Glomerular endothelial cell (primary cell): ENCODE data around the gene GCN1. TPM values are rescaled to one million over a fixed set of nuclear protein-coding genes. Genes with fewer than 3 reads are reported as not detected.

Source experiments
- DNase-seq: peaks from one replicate; pipeline ENCODE4 v3.0.0-alpha.2; 2011; ENCODE audit warnings: low read depth, low spot score; ENCODE audit errors: extremely low read depth
- total RNA-seq: library from RNA; depleted of rRNA; stranded (reverse); fragments of >200 nt; gene quantifications from 2 replicates; pipeline ENCODE4 v1.2.3, GENCODE V29; 2015

The GCN1 gene
- total RNA-seq, 1 donor from 2014 or later, result 96.0 TPM

DNA sequence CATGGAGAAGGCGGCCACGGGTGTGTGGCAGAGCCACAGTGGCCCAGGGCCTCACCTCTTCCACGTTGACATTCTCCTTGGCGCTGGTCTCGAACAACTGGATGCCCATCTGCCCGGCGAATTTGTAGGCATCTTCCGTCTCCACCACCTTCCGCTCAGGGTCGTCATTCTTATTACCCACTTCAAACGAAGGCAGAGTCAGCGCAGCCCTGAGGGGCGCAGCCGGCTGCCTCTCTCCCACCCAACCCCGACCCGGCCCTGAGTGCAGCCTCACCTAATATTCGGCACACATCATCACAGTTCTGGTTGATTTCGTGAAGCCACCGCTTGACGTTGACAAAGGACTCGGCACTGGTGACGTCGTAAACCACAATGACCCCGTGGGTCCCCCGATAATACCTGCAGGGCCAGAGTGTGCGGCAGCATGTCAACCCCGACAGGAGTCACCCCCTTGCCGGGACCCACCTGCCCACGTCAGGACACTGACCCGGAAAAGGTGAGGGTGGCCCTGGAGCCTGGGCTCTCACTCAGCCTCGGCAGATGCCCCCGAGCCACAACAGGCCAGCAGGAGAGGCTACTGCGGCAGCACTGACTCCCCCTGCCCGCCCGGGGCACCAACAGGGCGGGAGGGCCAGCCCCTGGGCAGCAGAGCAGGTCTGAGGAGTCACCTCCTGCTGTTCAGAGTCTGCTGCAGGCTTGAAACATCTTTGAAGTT lies 95.6 kb downstream of the GCN1 start:
- DNase-seq, result no peak

GRCh38 chr12:120096671-120097202 lies 97.8 kb downstream of the GCN1 start:
- DNase-seq, result no peak

- no peak for DNase-seq
Observed at GRCh38 chr12:120095736-120096135, 98.8 kb downstream of the GCN1 start.

- DNase-seq, result no peak
Observed at GRCh38 chr12:120095331-120095730, 99.2 kb downstream of the GCN1 start.

DNA sequence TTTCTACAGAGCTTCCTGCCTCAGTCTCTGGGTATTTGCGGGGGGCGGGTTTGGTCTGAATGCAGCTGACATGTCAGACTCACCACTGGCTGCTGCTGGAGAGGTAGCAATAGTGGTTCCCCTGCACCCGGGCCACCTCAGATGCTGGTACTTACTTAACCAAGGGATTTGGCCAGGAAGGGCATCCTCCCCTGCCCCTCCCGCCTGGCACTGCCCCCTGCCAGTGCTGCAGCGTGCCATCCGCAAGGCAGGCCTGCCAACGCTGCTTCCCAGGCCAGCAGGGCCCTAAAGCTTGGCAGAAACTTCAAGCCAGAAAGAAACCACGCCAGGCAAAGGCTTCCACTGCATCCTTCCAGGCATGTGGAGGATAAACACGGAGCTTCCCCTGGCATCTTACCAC lies 100.0 kb downstream of the GCN1 start:
- no peak for DNase-seq

- no peak for DNase-seq
Observed at GRCh38 chr12:120093592-120094355, 100.7 kb downstream of the GCN1 start.

DNA sequence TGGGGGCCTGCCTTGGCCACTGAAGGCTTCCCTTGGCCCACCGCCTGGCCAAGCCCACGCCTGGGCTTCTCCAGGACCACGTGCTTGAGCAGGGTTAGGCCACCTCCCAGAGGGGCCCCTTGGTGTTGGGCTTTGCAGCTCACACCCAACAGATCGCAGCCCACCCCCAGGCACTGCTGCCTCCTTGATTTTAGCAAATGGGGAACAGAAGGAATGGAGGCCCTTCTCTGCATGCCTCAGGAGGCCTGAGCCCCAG lies 101.3 kb downstream of the GCN1 start:
- DNase-seq, result no peak

- no peak for DNase-seq
Observed at GRCh38 chr12:120092551-120093335, 101.8 kb downstream of the GCN1 start.

GRCh38 chr12:120091371-120092090 lies 103.0 kb downstream of the GCN1 start:
- no peak for DNase-seq

GRCh38 chr12:120090626-120091295 lies 103.8 kb downstream of the GCN1 start:
- DNase-seq, result no peak

DNA sequence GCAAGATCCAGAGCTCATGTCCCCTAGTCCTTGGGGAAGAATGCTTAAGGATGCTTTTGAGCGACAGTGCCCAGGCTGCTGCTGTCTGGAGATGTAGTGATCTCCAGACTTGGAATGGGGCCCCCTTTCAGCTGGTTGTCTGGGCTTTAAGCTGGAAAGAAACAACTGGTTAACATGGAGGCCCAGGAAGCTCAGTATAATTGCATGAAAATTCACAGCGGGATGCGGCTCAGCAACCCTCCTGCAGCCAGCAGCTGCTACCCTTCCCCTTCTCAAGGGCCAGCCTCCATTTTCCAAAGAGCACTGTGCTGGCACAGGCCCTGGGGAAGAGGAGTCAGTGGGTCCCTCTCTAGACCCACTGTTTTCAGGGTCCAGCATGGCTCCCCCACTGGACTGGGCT lies 104.3 kb downstream of the GCN1 start:
- DNase-seq, result no peak

DNA sequence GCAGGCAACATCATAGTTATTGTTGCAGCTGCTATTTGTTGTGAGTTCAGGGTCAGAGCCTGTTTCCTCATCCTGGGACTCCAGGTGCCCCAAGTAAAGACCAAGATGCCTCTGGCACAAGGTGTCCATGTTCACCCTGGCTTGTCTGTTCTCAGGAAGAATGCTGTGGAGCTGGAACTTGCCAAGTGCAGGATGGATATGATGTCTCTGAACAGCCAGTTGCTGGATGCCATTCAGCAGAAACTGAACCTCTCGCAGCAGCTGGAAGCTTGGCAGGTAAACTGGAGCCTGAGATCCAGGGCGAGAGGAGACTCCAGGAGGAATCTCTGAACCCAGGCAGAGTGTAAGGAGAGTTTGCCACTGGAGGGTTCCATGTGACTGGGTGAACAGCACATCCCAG lies 104.7 kb downstream of the GCN1 start:
- no peak for DNase-seq

GRCh38 chr12:120089105-120089504 lies 105.4 kb downstream of the GCN1 start:
- no peak for DNase-seq

DNA sequence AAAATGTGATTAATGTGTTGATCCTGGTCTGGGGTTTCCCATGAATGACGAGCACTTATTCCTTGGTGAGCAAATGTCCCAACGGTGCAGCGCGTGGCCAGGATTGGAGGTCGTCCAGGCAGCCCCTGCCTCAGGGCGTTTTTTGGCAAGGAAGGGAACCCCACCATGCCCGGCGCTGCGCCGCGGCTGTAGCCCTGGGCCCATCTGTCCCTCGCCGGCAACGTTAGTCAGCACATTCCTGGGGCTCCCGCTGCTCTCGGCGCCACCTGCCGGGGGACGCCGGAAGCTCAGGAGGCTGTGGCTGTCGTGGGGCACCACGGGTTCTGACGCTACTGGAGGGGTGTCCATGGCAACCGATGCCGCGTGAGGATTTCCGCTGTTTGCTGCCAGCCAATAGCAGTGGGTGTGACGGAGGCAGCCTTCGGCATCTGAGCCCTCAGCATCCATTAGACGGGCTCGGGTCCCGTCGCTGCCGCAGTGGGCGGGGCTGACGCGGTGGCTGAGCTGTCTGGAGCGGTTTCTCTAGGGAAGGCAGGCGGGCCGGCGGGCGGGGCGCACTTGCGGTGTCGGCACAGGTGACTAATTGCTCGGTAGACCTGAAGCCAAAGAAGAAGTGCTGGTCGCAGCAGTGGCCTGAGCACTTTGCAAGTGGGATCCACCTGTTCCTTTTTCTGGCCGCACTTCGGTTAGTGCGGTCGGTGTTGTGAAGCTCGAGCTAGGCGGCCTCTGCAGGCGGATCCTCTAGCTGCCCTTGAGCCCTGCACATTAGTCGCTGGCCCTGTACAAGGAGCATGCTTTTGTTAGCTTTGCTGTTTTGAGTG lies 107.5 kb downstream of the GCN1 start:
- DNase-seq, result peak; percentile 90

GRCh38 chr12:120085920-120086645 lies 108.4 kb downstream of the GCN1 start:
- DNase-seq, result no peak

- no peak for DNase-seq
Observed at GRCh38 chr12:120081641-120082040, 112.9 kb downstream of the GCN1 start.

DNA sequence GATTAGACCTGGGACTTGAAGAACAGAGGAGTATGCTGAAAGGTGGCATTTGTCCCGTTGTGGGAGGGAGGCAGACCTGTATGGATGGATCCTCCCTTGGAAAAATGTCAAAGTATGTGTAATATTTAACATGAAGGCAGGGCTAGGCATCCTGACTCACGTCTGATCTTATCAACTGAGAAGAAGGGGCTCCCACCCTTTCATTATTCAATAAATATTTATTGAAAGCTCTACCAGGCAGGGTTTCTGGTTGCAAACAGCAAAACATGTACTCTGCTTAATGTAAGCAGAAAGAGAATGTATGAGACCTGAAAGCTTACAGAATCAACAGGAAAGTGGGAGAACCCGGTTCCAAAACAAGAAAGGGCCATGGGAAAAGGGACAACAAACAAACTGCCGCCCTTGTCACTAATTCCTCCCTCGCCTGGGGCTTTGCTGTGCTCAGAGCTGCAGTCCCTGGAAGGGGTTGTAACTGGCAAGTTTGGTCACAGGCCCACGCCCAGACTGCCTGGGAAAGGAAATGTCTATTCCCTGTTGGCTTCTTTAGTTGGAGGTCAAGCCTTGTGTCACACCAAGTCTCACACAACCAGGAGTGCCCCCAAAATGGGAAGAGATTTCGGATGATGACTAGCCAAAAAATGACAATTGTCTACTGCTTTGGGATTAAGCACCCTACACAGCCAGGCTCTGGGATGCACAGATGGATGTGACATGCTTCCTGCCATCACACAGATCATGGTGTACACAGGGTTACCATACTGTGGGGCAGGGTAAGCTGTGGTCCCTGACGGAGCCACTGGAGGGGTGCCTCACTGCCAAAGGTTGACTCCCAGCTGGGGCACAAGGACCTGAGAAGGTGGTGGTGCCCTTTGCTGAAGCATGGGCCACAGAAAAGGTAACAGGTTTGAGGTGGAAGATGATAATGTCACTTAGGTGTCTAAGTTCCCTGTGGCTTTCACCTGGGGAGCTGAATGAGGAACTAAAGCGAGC lies 114.8 kb downstream of the GCN1 start:
- DNase-seq, result no peak

DNA sequence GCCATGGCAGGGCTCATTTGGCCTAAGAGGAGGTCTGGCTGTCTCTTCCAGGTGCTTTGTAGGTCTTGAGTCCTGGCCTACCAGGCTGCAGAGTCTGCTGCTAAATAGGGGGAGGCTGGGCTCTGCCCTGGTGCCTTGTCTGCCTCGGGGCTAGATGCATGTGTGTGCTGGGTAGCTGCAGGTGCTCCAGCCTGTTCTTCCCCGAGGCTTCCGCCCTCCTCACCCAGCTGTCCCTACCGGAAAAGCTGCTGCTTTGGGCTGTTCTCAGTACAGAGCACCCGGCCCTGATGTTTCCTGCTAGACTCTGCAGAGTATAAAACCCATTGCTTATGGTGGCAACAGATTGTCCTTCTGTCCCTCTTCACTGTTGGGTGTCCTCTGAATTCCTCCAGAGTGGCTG lies 115.6 kb downstream of the GCN1 start:
- DNase-seq, result no peak
